ENCODE measurements around the gene WDR93.

- TF ChIP-seq EZH2 (IDR thresholded peaks at IDR 0.05; ENCODE audit: borderline replicate concordance, low read depth, low read length, poor library complexity, severe bottlenecking) (no peak), CTCF (conservative IDR thresholded peaks at IDR 0.05; ENCODE audit: low read depth, low read length) (no peak)
These were observed 77.5 kb downstream of the WDR93 start for GRCh38 chr15:89768071-89768500.
